Psoas muscle (tissue), 8 donors: Measurements from ENCODE around the gene ASTN1. TPM values are rescaled to one million over a fixed set of nuclear protein-coding genes. Genes with fewer than 3 reads are reported as not detected.

ENCODE experiments used
- ATAC-seq, 4 donors: fragments of 200-7000 bp; cut with Tn5 transposase; one replicate each; pipeline ENCODE4 v1.9.1; 2020; ENCODE audit warnings: moderate library complexity in 3 of 4, mild to moderate bottlenecking in 2 of 4
- DNase-seq, 2 donors: peaks; one replicate each; pipeline ENCODE4 v3.0.0-alpha.2; 2020
- H3K27ac ChIP-seq: fragments of 200-600 bp; one replicate; pipeline ENCODE4 v1.8.0; 2022
- H3K27me3 ChIP-seq, 3 donors: fragments of 200-600 bp in 1 of 3; one replicate each; pipeline versions ENCODE4 v1.6.1 to v1.8.0; 2013 to 2022; ENCODE audit warnings: low read length in 2 of 3, mild to moderate bottlenecking in 2 of 3, moderate library complexity in 1 of 3; ENCODE audit not compliant: insufficient read depth in 3 of 3
- H3K36me3 ChIP-seq, 2 donors: fragments of 200-600 bp in 1 of 2; one replicate each; pipeline versions ENCODE4 v1.6.1 to v1.8.0; 2013 to 2022; ENCODE audit warnings: low read depth in 1 of 2, mild to moderate bottlenecking in 1 of 2, moderate library complexity in 1 of 2; ENCODE audit not compliant: insufficient read depth in 1 of 2
- H3K4me1 ChIP-seq: fragments of 200-600 bp; one replicate; pipeline ENCODE4 v1.8.0; 2022
- H3K4me3 ChIP-seq: fragments of 200-600 bp; one replicate; pipeline ENCODE4 v1.8.0; 2022; ENCODE audit warnings: mild to moderate bottlenecking
- H3K9me3 ChIP-seq: fragments of 200-600 bp; one replicate; pipeline ENCODE4 v1.8.0; 2022
- CTCF ChIP-seq: fragments of 200-600 bp; IDR thresholded peaks from one replicate; pipeline ENCODE4 v1.8.0; 2022; ENCODE audit warnings: antibody characterized with exemption
- WGBS, 3 donors: extraction: QIAGEN DNeasy Blood & Tissue Kit; methylation state at CpG; one replicate each; pipeline versions ENCODE4 v1.1.6 to v1.1.7; 2013; 5-methylcytosine and 5-hydroxymethylcytosine counted together
- intact Hi-C, 2 donors: fragments of 100-400 bp; cut with DNase I; formaldehyde crosslinking; loops; one replicate each; pipeline versions ENCODE4 v1.11.0 to v1.14.2; 2022
- polyA plus RNA-seq, 3 donors: library from polyadenylated mRNA; stranded (reverse); fragments of 200-250 nt; gene quantifications; one replicate each; pipeline ENCODE4 v1.2.3, GENCODE V29; 2013
- total RNA-seq, 4 donors: library from RNA; stranded (reverse); fragmentation: NEBNext Ultra II Directional in 2 of 4; extraction: Animal tissue kit (Norgen Biotek cat#: 25700) in 2 of 4; gene quantifications; one replicate each; pipeline versions ENCODE4 v1.2.1 to v1.2.4, GENCODE V29; 2021 to 2023
- donor health status: healthy with polysubstance abuse.
- donor health status: DM: no; HTN: no; CAD: no; lungs with moderate emphysema.
- donor health status: Bipolar disorder and iron deficiency.
- donor health status: healthy.
- donor health status: DM: yes; HTN: yes; CAD: no.
- donor health status: DM: no; HTN: no; CAD: no.
- donor health status: DM: no; HTN: no; CAD: no.
- donor health status: DM: yes; HTN: yes; CAD: no.

Gene ASTN1
- total and polyA plus RNA-seq, 7 donors, result 0.03 to 0.51 (median 0.11) TPM; not detected in 1

- 79 to 86% (median 82%) methylated on average over 2 of the region's 2 CpGs for WGBS, 3 donors
- intact Hi-C loops, result no loop called here
- no peaks in the 10 kb centered on the region for H3K9me3 ChIP-seq
- TF ChIP-seq CTCF, result no peak
- ATAC-seq, result no peak
- no peak for DNase-seq
- no peak overlapping the region for H3K27ac ChIP-seq
- H3K27me3 ChIP-seq, result peaks cover 0 to 9% (median 0%) of the 10 kb centered on the region in 3 donors
- no peaks in the 10 kb centered on the region for H3K4me1 ChIP-seq
- H3K4me3 ChIP-seq, result no peak overlapping the region
- H3K36me3 ChIP-seq, result no peaks in the 10 kb centered on the region
Observed at GRCh38 chr1:177132141-177132540, 32.4 kb downstream of the ASTN1 start.

GRCh38 chr1:177131723-177132122 lies 32.8 kb downstream of the ASTN1 start:
- 56 to 62% (median 57%) methylated on average over 4 of the region's 4 CpGs for WGBS, 3 donors
- DNase-seq, result no peak
- no peaks in the 10 kb centered on the region for H3K9me3 ChIP-seq
- H3K4me3 ChIP-seq, result no peak overlapping the region
- ATAC-seq, result no peak
- no peaks in the 10 kb centered on the region for H3K36me3 ChIP-seq
- H3K27me3 ChIP-seq, result peaks cover 0 to 9% (median 0%) of the 10 kb centered on the region in 3 donors
- no peak overlapping the region for H3K27ac ChIP-seq
- intact Hi-C loops, result no loop called here
- TF ChIP-seq CTCF, result no peak
- no peaks in the 10 kb centered on the region for H3K4me1 ChIP-seq

DNA sequence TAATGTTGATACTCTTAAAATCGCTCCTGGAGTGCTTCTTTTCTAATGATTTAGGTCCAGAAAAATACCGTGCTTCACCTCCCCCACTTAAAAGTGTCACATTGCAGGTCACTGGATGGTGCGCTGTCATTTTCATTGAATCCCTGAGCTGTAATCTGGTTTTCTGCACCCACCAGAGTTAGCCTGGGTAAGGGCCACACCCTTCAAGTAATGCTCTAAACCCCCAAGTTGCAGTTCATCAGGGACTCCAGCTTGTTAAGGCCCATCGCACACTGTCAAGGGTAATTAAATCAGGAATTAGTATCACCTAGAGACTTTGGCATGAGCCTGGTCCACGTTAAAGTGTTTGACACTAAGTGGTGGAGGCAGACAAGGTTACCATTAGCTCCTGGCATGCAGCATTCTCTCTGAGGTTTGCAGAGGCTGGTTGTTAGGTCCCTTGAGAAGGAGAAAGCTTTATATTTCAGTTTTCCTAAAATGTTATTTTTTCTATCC lies 34.0 kb downstream of the ASTN1 start:
- H3K4me1 ChIP-seq, result no peaks in the 10 kb centered on the region
- intact Hi-C loops, result no loop called here
- TF ChIP-seq CTCF, result no peak
- H3K4me3 ChIP-seq, result no peak overlapping the region
- no peak for DNase-seq
- H3K9me3 ChIP-seq, result no peaks in the 10 kb centered on the region
- no peak for ATAC-seq
- H3K27me3 ChIP-seq, result peaks cover 0 to 9% (median 0%) of the 10 kb centered on the region in 3 donors
- WGBS, 3 donors, result 46 to 62% (median 50%) methylated on average over 5 of the region's 5 CpGs
- H3K27ac ChIP-seq, result no peak overlapping the region
- no peaks in the 10 kb centered on the region for H3K36me3 ChIP-seq

DNA sequence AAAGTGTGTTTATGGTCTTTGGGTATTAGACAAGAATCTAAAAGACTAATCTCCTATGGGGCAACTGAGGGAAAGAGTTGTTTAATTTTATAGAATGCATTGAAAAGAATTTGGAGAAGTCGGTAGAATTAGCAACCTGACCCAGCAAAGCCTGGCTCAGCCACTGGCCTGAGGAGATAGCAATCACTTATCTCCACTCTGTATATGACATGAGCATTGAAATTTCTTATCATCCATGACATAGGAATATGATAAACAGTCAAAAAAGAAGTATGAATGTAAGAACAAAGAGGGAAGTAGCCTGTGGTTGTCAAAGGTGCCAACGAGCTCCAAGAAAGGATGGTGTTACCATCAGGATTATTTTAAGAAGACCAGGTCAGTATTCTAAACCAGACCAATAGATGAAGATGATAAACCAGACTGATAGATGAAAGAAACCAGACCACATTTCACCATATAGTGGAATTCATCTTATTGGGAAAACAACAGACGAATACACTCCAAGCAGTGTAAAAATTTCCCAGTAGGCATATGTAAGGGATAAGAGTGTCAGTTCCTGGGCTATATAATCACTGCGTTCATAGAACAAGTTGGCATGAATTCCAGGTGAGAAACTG lies 35.7 kb downstream of the ASTN1 start:
- Histone ChIP-seq H3K36me3 (no peaks in the 10 kb centered on the region), H3K27me3 (peaks cover 0 to 9% (median 0%) of the 10 kb centered on the region in 3 donors), H3K9me3 (no peaks in the 10 kb centered on the region), H3K4me3 (no peak overlapping the region), H3K27ac (no peak overlapping the region), H3K4me1 (no peaks in the 10 kb centered on the region)
- no peak for TF ChIP-seq CTCF
- DNase-seq, result no peak
- intact Hi-C loops, result no loop called here
- WGBS, 3 donors, result 78 to 81% (median 78%) methylated on average over 4 of the region's 4 CpGs
- no peak for ATAC-seq

- Histone ChIP-seq H3K4me1 (no peaks in the 10 kb centered on the region), H3K4me3 (no peak overlapping the region), H3K9me3 (no peaks in the 10 kb centered on the region), H3K36me3 (no peaks in the 10 kb centered on the region), H3K27me3 (peaks cover 0 to 9% (median 0%) of the 10 kb centered on the region in 3 donors), H3K27ac (no peak overlapping the region)
- 53 to 62% (median 57%) methylated on average over 3 of the region's 3 CpGs for whole genome bisulfite sequencing, 3 donors
- ATAC-seq (no peak), DNase-seq (no peak)
- TF ChIP-seq CTCF, result no peak
- intact Hi-C loops, result no loop called here
Observed at GRCh38 chr1:177126267-177126666, 38.2 kb downstream of the ASTN1 start.
